ENCODE results near the gene PPP2R5B.
A peak's percentile ranks its signal among the peaks of the same experiment; 100 is the strongest.

Gene PPP2R5B

GRCh38 chr11:64923944-64924909, at the start of gene PPP2R5B:
PPP2R5B (plus strand) TSS chr11:64924689; CDS start chr11:64925735, 1,046 bp downstream.
- DNase-seq (ENCODE audit: low spot score): peak; percentile 94

DNA sequence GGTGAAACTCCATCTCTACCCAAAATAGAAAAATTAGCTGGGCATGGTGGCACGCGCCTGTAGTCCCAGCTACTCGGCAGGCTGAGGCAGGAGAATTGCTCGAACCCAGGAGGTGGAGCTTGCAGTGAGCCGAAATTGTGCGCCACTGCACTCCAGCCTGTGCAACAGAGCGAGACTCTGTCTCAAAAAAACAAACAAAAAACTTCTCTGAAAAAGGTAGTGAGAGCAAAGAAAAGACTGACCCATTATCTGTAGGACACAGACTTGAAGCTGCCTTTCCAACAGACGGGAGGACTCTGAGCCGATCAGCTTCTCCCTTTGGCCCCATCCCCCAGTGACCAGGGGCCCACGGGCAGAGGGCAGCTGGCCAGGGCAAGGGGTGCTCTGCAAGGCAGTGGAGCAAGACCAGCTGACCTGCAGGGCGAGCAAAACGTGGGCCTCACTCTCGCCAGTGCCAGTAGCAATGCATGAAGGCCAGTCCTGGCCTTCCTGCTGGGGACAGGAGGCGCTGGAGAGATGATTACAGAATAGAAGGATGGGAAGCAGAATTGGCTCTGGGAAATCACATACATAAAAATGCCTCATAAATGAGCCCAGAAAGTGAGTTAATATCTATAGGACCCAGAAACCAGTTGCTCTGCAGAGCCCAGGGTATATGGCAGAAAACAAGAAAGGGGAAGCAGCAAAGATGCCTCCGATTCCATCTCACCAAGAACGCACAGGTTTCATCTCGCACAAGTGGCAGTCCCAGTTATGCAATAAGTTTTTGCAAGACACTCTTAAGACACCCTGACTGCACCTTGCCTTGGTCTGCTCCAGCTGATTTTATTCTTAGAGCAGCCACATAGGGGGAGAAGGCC, 48.9 kb upstream of the PPP2R5B start:
- DNase-seq (ENCODE audit: low spot score): no peak

GRCh38 chr11:64876229-64876750, 48.2 kb upstream of the PPP2R5B start:
- no peak for DNase-seq (ENCODE audit: low spot score)

DNA sequence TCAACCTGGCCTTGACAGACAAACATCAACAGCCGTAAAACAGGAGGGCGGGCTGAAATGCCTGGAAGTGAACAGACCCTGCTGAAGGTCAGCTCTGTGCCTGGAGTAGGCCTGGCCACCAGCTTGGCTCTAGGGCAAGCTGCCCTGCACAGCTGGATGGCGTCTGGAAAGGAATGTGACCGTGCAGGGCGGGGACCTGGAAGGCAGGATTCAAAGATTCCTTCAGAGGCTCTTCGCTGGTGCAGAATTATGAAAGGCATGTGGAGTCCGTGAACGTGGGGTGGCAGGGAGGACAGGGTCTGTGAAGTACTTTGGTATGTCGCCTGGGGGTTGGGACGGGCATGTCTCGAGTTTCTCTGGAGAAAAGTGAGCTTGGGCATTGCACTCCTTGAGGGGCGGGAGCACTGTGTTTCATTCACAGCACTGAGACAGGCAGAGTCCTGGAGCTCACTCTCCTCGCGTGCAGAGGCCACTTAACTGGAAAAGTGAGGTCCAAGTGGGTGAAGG, 47.6 kb upstream of the PPP2R5B start:
- DNase-seq (ENCODE audit: low spot score): no peak

DNA sequence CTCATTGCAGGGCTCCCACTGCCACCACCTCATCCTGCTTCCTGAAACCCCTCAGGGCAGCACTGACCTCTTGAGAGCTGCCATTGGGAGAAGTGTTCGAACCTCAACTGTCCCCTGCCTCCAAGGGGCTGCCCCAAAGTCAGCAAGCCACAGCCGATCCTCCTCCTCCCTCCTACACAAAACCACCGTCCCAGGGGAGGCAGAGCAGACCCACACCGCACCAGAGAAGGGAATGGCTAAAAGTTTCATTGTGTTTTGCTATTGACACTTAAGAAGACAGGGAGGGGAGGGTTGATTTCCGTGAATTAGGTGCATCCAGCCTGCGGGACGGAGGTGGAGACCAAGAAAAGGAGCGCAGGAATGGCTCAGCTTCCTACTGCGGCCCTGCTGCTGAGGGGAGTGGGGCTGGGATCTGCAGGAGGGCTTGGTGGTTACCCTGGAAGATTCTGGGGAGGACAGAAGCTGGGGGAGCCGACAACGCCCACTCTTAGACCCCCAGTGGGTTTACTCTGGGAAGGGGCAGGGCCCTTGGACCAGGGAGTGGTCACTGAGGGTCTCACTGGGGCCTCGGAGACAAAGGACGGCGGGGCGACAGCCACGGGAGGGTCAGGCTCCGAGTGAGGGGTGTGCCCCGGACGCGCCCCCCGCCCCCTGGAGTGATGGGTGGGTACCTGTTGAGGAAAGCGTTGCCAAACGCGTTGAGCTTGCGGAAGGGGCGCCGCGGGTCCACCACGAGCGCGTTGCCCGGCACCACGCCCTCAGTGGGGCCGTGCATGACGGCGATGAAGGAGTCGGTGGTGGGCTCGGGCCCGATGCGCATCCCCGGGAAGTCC, 46.9 kb upstream of the PPP2R5B start:
- DNase-seq (ENCODE audit: low spot score): peak; percentile 38

DNA sequence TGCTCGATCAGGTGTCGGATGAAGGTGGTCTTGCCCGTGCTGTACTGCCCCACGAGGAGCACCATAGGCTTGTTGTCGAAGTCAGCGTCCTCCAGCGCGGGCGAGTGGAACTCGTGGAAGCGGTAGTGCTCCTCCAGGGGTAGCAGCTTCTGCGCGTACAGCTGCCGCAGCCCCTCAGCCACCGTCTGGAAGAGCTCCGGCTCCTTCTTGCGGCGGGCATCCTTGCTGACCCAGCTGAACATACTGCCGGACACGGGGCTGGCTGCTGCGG, 46.3 kb upstream of the PPP2R5B start:
- DNase-seq (ENCODE audit: low spot score): no peak

DNA sequence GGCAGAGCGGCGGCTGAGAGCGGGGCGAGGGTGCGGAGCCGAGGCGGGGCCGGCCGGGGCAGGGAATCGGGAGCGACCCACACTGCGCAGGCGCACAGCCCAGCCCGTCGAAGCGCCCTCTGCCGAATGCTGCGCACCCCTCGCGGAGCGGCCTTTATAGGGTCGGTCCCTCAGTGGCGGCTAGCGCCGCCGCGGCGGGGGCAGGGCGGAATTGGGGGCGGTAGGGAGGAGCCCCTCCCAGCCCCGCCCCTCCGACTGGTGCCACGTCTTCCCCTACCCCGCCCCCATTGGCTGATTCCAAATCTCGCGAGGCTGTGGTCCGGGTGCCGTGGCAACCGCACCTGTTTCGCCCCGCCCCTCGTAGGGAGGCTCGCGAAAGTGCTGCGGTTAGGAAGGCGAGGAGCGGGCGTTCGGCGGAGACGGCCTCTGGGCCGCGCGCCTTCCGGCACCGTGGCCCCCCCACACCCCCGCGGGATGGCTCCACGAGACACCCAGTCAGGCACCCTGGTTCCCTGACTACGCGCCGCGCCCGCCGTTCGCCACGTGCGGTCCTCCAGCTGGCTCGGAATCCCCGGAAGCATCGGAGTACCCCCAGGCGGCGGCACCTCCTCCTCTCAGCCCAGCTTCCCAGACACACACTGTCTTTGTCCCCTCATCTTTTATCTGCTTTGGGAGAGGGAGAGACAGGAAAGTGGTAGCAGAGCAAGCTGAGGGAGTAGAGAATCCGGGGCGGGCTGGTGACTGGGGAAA, 45.8 kb upstream of the PPP2R5B start, which contains the start of gene EHD1:
Gene EHD1 (minus strand): TSS at position 128 of the 750 bp plus-strand sequence. CDS start 157 bp downstream, outside the sequence.
- peak; percentile 99 for DNase-seq (ENCODE audit: low spot score)

GRCh38 chr11:64879244-64879900, 45.1 kb upstream of the PPP2R5B start:
- DNase-seq (ENCODE audit: low spot score): peak; percentile 22

- DNase-seq (ENCODE audit: low spot score): peak; percentile 28
Measured at GRCh38 chr11:64880240-64881001, 44.1 kb upstream of the PPP2R5B start.

DNA sequence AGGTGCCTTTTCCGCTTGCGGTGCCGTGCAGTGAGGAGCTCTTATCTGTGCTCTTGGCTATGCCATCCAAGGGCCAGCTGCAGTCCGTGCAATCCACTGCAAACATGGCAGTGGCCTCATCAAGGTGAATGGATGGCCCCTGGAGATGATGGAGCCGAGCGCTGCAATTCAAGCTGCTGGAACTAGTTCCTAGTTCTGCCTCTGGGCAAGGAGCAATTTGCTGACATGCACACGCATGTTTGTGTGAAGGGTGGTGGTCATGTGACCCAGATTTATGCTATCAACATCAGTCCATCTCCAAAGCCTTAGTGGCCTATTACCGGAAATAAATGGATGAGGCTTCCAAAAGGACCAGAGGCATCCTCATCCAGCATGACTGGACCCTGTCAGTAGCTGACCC, 43.0 kb upstream of the PPP2R5B start:
- peak; percentile 11 for DNase-seq (ENCODE audit: low spot score)

DNA sequence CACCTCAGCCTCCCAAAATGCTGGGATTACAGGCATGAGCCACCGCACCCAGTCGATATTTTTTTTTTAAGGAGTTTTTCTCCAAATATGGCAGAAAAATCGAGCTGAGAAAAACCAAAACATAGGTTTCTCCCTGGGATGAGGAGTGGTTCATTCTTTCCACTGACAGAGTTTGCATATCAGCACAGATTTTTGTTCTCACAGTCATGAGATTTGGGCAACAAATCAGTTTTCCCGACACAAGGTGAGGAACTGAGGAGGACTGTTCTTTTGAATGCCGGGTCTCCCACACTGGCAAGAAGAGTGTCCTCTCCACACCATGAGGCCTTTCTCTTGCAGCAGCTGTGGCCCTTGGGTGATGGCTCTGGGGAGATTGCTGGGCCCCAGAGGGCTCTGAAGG, 42.2 kb upstream of the PPP2R5B start:
- DNase-seq (ENCODE audit: low spot score): no peak

DNA sequence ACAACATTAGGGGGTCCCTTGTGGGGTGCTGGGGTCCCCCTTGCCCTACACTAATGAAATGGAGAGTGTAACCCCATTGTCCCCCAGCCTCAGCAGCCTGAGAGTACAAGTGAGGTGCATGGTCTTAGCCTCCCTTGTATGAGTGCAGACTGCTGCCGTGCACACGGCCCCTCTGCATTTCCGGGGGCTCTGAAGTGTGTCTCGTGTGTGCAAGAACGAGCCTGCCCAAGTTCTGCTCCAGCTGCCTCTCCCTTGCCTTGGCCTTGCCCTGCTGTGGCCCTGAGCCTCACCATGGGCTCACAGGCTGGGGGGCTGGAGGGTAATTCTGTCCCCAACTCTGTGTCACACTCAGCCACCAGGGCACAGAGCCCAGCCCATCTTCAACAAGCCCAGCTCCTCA, 40.9 kb upstream of the PPP2R5B start:
- DNase-seq (ENCODE audit: low spot score): no peak

DNA sequence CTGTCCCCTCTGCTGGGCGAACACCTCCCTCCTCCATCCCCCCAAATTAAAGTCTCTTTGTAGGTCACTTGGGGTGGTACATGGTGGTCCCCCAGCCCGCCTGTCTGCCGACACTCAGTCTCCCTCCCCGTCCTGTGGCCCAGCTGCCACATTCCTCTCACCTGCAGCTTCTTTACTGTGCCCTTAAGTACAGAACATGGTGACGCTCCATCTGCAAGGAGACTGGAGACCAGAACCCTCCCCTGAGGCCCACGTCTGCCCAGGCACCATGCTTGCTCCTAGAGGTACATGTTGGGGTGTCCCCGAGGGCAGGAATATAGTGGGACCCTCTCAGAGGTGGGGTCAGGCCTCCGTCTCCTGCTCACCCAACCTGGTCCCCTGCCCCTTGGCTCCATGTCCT, 40.5 kb upstream of the PPP2R5B start:
- DNase-seq (ENCODE audit: low spot score): no peak

GRCh38 chr11:64885367-64886286, 38.9 kb upstream of the PPP2R5B start:
- peak; percentile 93 for DNase-seq (ENCODE audit: low spot score)

DNA sequence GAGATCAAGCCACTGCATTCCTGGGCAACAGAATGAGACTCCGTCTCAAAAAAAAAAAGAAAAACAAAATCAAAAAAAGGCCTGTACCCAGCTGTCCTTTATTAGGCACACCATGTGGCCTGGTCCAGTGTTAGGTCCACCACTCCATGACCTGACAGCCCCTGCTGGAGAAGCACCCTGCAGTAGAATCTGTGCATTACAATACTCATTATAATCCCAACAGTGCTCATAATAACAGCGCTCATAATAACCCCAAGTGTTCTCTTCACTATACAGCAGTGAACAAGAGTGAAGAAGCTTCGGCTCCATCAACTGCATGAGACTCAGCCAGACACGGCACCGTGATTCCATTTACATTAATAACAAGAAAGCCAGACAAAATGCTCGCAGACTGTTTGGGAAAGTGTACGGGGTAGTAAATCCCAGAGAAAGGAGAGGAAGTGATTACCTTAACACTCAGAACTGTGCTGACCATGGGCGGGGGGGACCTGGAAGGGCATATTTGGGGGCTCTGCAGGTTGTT, 37.2 kb upstream of the PPP2R5B start:
- no peak for DNase-seq (ENCODE audit: low spot score)

GRCh38 chr11:64887757-64888405, 36.6 kb upstream of the PPP2R5B start:
- peak; percentile 91 for DNase-seq (ENCODE audit: low spot score)

DNA sequence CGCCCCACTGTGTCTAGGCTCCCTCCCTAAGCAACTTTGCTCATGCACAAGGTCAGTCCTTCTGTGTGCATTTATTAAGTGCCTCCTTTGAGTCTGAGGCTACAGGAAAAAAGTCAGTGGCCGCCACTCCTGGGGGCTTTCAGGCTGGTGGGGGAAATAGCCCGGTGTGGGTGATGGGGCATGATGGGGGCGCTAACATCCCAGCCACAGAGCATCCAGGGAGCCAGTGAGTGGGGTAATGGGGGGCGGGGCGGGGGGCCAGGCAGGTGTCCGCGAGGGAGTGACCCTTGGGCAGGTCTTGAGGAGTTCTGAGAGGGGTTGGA, 36.1 kb upstream of the PPP2R5B start:
- no peak for DNase-seq (ENCODE audit: low spot score)
